ENCODE measurements around the gene MAD1L1. TPM values are rescaled to one million over a fixed set of nuclear protein-coding genes. Genes with fewer than 3 reads are reported as not detected.

The MAD1L1 gene
- total RNA-seq, 2 experiments from 2014 or later = 40.0 to 44.7 TPM

DNA sequence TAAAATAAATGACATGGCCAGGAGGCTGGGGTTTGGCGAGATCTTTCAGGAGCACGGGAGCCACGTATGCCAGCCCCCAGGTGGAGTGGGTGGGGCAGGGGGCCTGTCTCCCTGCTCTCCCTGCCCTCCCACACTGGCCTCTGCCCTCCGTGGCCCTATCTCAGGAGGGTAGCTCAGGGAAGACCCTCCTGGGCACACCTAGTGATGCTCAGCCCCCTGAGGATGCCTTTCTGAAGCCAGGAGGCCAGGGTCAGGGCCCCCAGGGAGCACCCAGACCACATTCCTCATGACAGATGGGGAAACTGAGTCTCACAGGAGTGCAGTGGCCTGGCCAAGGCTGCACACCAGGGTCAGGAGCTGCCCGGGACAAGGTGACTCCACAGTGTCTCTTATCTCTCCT is 339.3 kb downstream of the MAD1L1 start:
- ATAC-seq (no peak), DNase-seq (no peak)
- H3K4me1 Mint-ChIP-seq (ENCODE audit: low read depth) = peaks cover 13% of the 10 kb centered on the region
- no peaks in the 10 kb centered on the region for H3K27me3 Mint-ChIP-seq
- peaks cover 3% of the 10 kb centered on the region for H3K9me3 Mint-ChIP-seq
- H3K36me3 Mint-ChIP-seq (ENCODE audit: low read depth) = peaks cover 6% of the 10 kb centered on the region
- ChIA-PET POLR2A (no interaction called here), CTCF (no interaction called here)
- no peak overlapping the region for H3K4me3 Mint-ChIP-seq
- H3K27ac Mint-ChIP-seq = no peak overlapping the region
- intact Hi-C loops (cut with micrococcal nuclease) = no loop called here
- TF ChIP-seq, protein P1, sequence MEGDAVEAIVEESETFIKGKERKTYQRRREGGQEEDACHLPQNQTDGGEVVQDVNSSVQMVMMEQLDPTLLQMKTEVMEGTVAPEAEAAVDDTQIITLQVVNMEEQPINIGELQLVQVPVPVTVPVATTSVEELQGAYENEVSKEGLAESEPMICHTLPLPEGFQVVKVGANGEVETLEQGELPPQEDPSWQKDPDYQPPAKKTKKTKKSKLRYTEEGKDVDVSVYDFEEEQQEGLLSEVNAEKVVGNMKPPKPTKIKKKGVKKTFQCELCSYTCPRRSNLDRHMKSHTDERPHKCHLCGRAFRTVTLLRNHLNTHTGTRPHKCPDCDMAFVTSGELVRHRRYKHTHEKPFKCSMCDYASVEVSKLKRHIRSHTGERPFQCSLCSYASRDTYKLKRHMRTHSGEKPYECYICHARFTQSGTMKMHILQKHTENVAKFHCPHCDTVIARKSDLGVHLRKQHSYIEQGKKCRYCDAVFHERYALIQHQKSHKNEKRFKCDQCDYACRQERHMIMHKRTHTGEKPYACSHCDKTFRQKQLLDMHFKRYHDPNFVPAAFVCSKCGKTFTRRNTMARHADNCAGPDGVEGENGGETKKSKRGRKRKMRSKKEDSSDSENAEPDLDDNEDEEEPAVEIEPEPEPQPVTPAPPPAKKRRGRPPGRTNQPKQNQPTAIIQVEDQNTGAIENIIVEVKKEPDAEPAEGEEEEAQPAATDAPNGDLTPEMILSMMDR (IDR thresholded peaks at IDR 0.05) = no peak

DNA sequence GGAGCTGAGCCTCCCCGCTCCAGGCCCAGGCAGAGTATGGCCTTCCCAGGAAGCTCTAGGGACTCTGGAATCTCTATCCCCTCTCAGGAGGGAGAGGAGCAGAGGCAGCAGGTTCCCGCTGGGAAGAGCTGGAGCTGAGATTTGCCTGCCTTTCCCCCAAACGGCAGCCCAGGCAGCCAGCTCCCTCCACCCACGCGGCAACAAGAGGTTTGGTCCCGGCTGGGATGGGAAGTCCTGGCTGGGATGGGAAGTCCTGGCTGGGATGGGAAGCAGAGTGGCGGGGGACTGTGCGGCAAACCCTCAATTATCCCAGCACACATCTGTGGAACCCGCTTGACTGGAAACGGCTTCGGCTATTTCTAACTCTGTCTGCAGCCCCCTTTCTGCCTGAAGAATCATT is 339.7 kb downstream of the MAD1L1 start:
- intact Hi-C loops (cut with micrococcal nuclease) = no loop called here
- H3K9me3 Mint-ChIP-seq = peaks cover 6% of the 10 kb centered on the region
- H3K4me3 Mint-ChIP-seq = no peak overlapping the region
- ATAC-seq = no peak
- peaks cover 11% of the 10 kb centered on the region for H3K36me3 Mint-ChIP-seq (ENCODE audit: low read depth)
- no peak for DNase-seq
- ChIA-PET CTCF (no interaction called here), POLR2A (no interaction called here)
- TF ChIP-seq, protein P1 (IDR thresholded peaks at IDR 0.05) = no peak
- H3K4me1 Mint-ChIP-seq (ENCODE audit: low read depth) = peaks cover 14% of the 10 kb centered on the region
- no peaks in the 10 kb centered on the region for H3K27me3 Mint-ChIP-seq
- no peak overlapping the region for H3K27ac Mint-ChIP-seq

- TF ChIP-seq, protein P1 (IDR thresholded peaks at IDR 0.05) = no peak
Observed at GRCh38 chr7:1892011-1892965, 340.5 kb downstream of the MAD1L1 start.

GRCh38 chr7:1890289-1891235 is 342.2 kb downstream of the MAD1L1 start:
- Mint-ChIP-seq H3K4me3 (no peak overlapping the region), H3K4me1 (ENCODE audit: low read depth) (peaks cover 14% of the 10 kb centered on the region), H3K9me3 (peaks cover 11% of the 10 kb centered on the region), H3K27me3 (no peaks in the 10 kb centered on the region), H3K27ac (peak overlapping the region; percentile 40), H3K36me3 (ENCODE audit: low read depth) (peaks cover 22% of the 10 kb centered on the region)
- ATAC-seq (no peak), DNase-seq (no peak)
- CTCF ChIA-PET = no interaction called here
- intact Hi-C loops (cut with micrococcal nuclease) = no loop called here
- TF ChIP-seq, protein P1 (IDR thresholded peaks at IDR 0.05) = no peak
- POLR2A ChIA-PET = no interaction called here

More at GRCh38 chr7:1892011-1892965, 340.5 kb downstream of the MAD1L1 start:
- ChIA-PET CTCF (no interaction called here), POLR2A (no interaction called here)
- no peak for DNase-seq
- Mint-ChIP-seq H3K4me3 (no peak overlapping the region), H3K27me3 (no peaks in the 10 kb centered on the region), H3K36me3 (ENCODE audit: low read depth) (peaks cover 18% of the 10 kb centered on the region), H3K27ac (no peak overlapping the region), H3K9me3 (peaks cover 11% of the 10 kb centered on the region), H3K4me1 (ENCODE audit: low read depth) (peaks cover 14% of the 10 kb centered on the region)
- no peak for ATAC-seq
- intact Hi-C loops (cut with micrococcal nuclease) = no loop called here

Measured in activated CD8-positive, alpha-beta T cell treated with anti-CD3 and anti-CD28 coated beads for 36 hours (primary cell).